Measurements from ENCODE around the gene CLEC12A. TPM values are rescaled to one million over a fixed set of nuclear protein-coding genes. Genes with fewer than 3 reads are reported as not detected.

Gene CLEC12A
- total and polyA plus RNA-seq, 2 of the 4 experiments (the other 2 are of a cell fraction), result not detected

DNA sequence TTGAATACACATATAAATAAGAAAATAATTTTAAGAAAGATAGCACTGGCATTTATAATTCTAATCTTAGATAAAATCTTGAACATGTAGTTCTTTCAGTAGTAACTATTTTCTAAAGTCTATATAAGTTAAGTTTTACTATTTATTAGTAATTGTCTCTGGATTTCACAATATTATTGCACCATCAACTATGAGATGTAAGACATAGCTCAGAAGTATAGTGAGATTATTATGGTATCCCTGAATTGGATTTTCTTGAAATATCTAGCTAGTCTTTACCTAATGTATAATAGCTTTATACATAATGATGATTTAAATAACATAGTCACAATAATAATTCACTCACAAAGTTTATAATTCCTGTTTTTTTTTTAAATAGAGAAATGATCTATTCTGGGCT is 6.7 kb downstream of the CLEC12A start:
- Histone ChIP-seq H4K20me1 (ENCODE audit: insufficient read depth, low read length) (no peaks in the 10 kb centered on the region), H3K9me3 (ENCODE audit: control insufficient read depth, insufficient read depth, low read length) (no peaks in the 10 kb centered on the region; the same call in 1 of the 2 replicates), H3K14ac (replicated peaks; ENCODE audit: low read depth, low read length) (no peak overlapping the region), H3K18ac (ENCODE audit: low read depth, low read length) (no peak overlapping the region), H2BK15ac (ENCODE audit: low read depth, low read length) (no peak overlapping the region), H3K9me1 (ENCODE audit: insufficient read depth, low read length) (no peaks in the 10 kb centered on the region), H3K79me1 (ENCODE audit: low read depth in 1 of 2, low read length in 2 of 2) (no peaks in the 10 kb centered on the region), H4K91ac (ENCODE audit: insufficient read depth, low read depth, low read length) (no peak overlapping the region), H2AK5ac (ENCODE audit: low read depth, low read length) (no peak overlapping the region), H2AFZ (replicated peaks; ENCODE audit: low read length, poor library complexity) (no peak overlapping the region), H2AK9ac (replicated peaks; ENCODE audit: low read depth, low read length, poor library complexity) (no peak overlapping the region), H3K4me1 (ENCODE audit: control insufficient read depth, insufficient read depth, low read length) (no peaks in the 10 kb centered on the region), H3K4ac (ENCODE audit: low read depth, low read length) (no peak overlapping the region), H3K36me3 (ENCODE audit: control insufficient read depth, insufficient read depth, low read length) (no peaks in the 10 kb centered on the region), H3K9ac (ENCODE audit: low read depth, low read length) (no peak overlapping the region), H3K4me2 (ENCODE audit: low read depth, low read length) (no peak overlapping the region), H2BK120ac (ENCODE audit: low read depth, low read length) (no peak overlapping the region), H3K23ac (ENCODE audit: low read depth, low read length) (no peak overlapping the region), H3K56ac (ENCODE audit: extremely low read depth, insufficient read depth, low read length) (no peak overlapping the region), H2BK20ac (ENCODE audit: low read depth, low read length) (no peak overlapping the region), H3K27ac (ENCODE audit: insufficient read depth, low read length) (no peak overlapping the region), H3K27me3 (ENCODE audit: control insufficient read depth, insufficient read depth, low read length) (peaks cover 3% of the 10 kb centered on the region; the same call in 1 of the 2 replicates), H4K8ac (ENCODE audit: low read depth in 2 of 2, low read length in 2 of 2) (no peak overlapping the region), H4K5ac (ENCODE audit: low read depth, low read length) (no peak overlapping the region), H2BK5ac (ENCODE audit: low read depth, low read length, poor library complexity, severe bottlenecking) (no peak overlapping the region), H3K4me3 (ENCODE audit: insufficient read depth, low read depth, low read length) (no peak overlapping the region)
- ATAC-seq (ENCODE audit: low read depth), result no peak
- POLR2A ChIA-PET (ENCODE audit: unreplicated experiment), result no interaction called here
- dilution Hi-C loops (cut with HindIII; ENCODE audit: low sequenced_read_pairs, unreplicated experiment) (no loop called here), intact Hi-C loops (cut with micrococcal nuclease) (no loop called here), in situ Hi-C loops (cut with MboI; ENCODE audit: low sequenced_read_pairs) (no loop called here)
- BruUV-seq (replicated peaks), result no TSS peak
- CTCF ChIA-PET, result interaction anchor here (1.2 kb wide), 1 partner anchor 14 kb away, joined by 3 read pairs; no protein-coding TSS in a partner anchor
- no peak for TF ChIP-seq POLR2A (IDR thresholded peaks at IDR 0.05; ENCODE audit: low read depth, low read length)
- TF ChIP-seq FOS (IDR thresholded peaks at IDR 0.05; ENCODE audit: low read depth, low read length), result no peak
- TF ChIP-seq BHLHE40 (IDR thresholded peaks at IDR 0.05; ENCODE audit: low read depth, low read length), result no peak
- no peak for TF ChIP-seq RCOR1 (IDR thresholded peaks at IDR 0.05; ENCODE audit: insufficient replicate concordance, low read length)
- TF ChIP-seq RFX5 (IDR thresholded peaks at IDR 0.05; ENCODE audit: low read depth, low read length), result no peak
- peak; percentile 35; the same call in 1 of the 2 replicates for TF ChIP-seq CEBPB (IDR thresholded peaks at IDR 0.05; ENCODE audit: low read depth, low read length)
- TF ChIP-seq SMC3 (IDR thresholded peaks at IDR 0.05; ENCODE audit: low read depth, low read length), result no peak
- no peak for DNase-seq

Measured in IMR-90 (cell line).